Activated CD4-positive, alpha-beta T cell treated with anti-CD3 and anti-CD28 coated beads, Interleukin-2, amount 10 ng/mL, durations not matched to agents 24 days and 14 days (primary cell): ENCODE data around the gene LHFPL2. TPM values are rescaled to one million over a fixed set of nuclear protein-coding genes. Genes with fewer than 3 reads are reported as not detected.

Experiments
- DNase-seq: peaks from one replicate; pipeline ENCODE4 v3.0.0; 2022
- H3K27ac Mint-ChIP-seq: one replicate; pipeline ENCODE4 v1.8.0; 2022; ENCODE audit warnings: mild to moderate bottlenecking, mixed read lengths
- H3K27me3 Mint-ChIP-seq: one replicate; pipeline ENCODE4 v1.8.0; 2022; ENCODE audit warnings: mixed read lengths
- H3K36me3 Mint-ChIP-seq: one replicate; pipeline ENCODE4 v1.8.0; 2022; ENCODE audit warnings: low read depth, mild to moderate bottlenecking, mixed read lengths
- H3K4me1 Mint-ChIP-seq: one replicate; pipeline ENCODE4 v1.8.0; 2021; ENCODE audit warnings: mixed read lengths
- H3K4me3 Mint-ChIP-seq: one replicate; pipeline ENCODE4 v1.8.0; 2022; ENCODE audit warnings: mild to moderate bottlenecking, moderate library complexity, mixed read lengths
- H3K9me3 Mint-ChIP-seq: one replicate; pipeline ENCODE4 v1.8.0; 2021; ENCODE audit warnings: mixed read lengths
- intact Hi-C: fragments of 100-400 bp; cut with micrococcal nuclease; formaldehyde crosslinking; loops from one replicate; pipeline ENCODE4 v1.15.1; 2023
- total RNA-seq: library from RNA; stranded (reverse); gene quantifications from 2 replicates; pipeline ENCODE4 v1.2.3, GENCODE V29; 2022

LHFPL2 gene
- total RNA-seq, 1 donor from 2014 or later = 0.30 TPM

GRCh38 chr5:78640662-78641474 lies 7.7 kb downstream of the LHFPL2 start:
- Mint-ChIP-seq H3K4me1 (no peaks in the 10 kb centered on the region), H3K27ac (no peak overlapping the region), H3K4me3 (no peak overlapping the region), H3K9me3 (no peaks in the 10 kb centered on the region), H3K36me3 (no peaks in the 10 kb centered on the region), H3K27me3 (peaks cover 38% of the 10 kb centered on the region)
- DNase-seq = no peak
- intact Hi-C loops = no loop called here

- Mint-ChIP-seq H3K36me3 (no peaks in the 10 kb centered on the region), H3K4me1 (no peaks in the 10 kb centered on the region), H3K4me3 (no peak overlapping the region), H3K27me3 (peaks cover 32% of the 10 kb centered on the region), H3K9me3 (no peaks in the 10 kb centered on the region), H3K27ac (no peak overlapping the region)
- DNase-seq = no peak
- intact Hi-C loops = no loop called here
These were observed 8.8 kb downstream of the LHFPL2 start for GRCh38 chr5:78639791-78640190.

- no peak for DNase-seq
- no peak overlapping the region for H3K27ac Mint-ChIP-seq
- H3K27me3 Mint-ChIP-seq = peaks cover 25% of the 10 kb centered on the region
- H3K4me3 Mint-ChIP-seq = no peak overlapping the region
- intact Hi-C loops = no loop called here
- H3K36me3 Mint-ChIP-seq = no peaks in the 10 kb centered on the region
- H3K4me1 Mint-ChIP-seq = no peaks in the 10 kb centered on the region
- no peaks in the 10 kb centered on the region for H3K9me3 Mint-ChIP-seq
These were observed 9.5 kb downstream of the LHFPL2 start for GRCh38 chr5:78638973-78639669.

GRCh38 chr5:78638423-78638822 lies 10.1 kb downstream of the LHFPL2 start:
- Mint-ChIP-seq H3K4me3 (no peak overlapping the region), H3K27me3 (peaks cover 23% of the 10 kb centered on the region), H3K4me1 (no peaks in the 10 kb centered on the region), H3K9me3 (no peaks in the 10 kb centered on the region), H3K27ac (no peak overlapping the region), H3K36me3 (no peaks in the 10 kb centered on the region)
- DNase-seq = no peak
- intact Hi-C loops = no loop called here

GRCh38 chr5:78637468-78637867 lies 11.1 kb downstream of the LHFPL2 start:
- Mint-ChIP-seq H3K4me1 (no peaks in the 10 kb centered on the region), H3K4me3 (no peak overlapping the region), H3K9me3 (no peaks in the 10 kb centered on the region), H3K27ac (no peak overlapping the region), H3K27me3 (peaks cover 18% of the 10 kb centered on the region), H3K36me3 (no peaks in the 10 kb centered on the region)
- no peak for DNase-seq
- intact Hi-C loops = no loop called here

GRCh38 chr5:78636682-78637081 lies 11.9 kb downstream of the LHFPL2 start:
- no peak for DNase-seq
- Mint-ChIP-seq H3K27me3 (peaks cover 13% of the 10 kb centered on the region), H3K4me1 (no peaks in the 10 kb centered on the region), H3K36me3 (no peaks in the 10 kb centered on the region), H3K27ac (no peak overlapping the region), H3K4me3 (no peak overlapping the region), H3K9me3 (no peaks in the 10 kb centered on the region)
- intact Hi-C loops = no loop called here

GRCh38 chr5:78634634-78635033 lies 13.9 kb downstream of the LHFPL2 start:
- H3K4me3 Mint-ChIP-seq = no peak overlapping the region
- H3K27ac Mint-ChIP-seq = no peak overlapping the region
- peaks cover 3% of the 10 kb centered on the region for H3K27me3 Mint-ChIP-seq
- no peaks in the 10 kb centered on the region for H3K4me1 Mint-ChIP-seq
- no peaks in the 10 kb centered on the region for H3K9me3 Mint-ChIP-seq
- intact Hi-C loops = no loop called here
- H3K36me3 Mint-ChIP-seq = no peaks in the 10 kb centered on the region
- DNase-seq = no peak

- Mint-ChIP-seq H3K36me3 (no peaks in the 10 kb centered on the region), H3K4me1 (no peaks in the 10 kb centered on the region), H3K27ac (no peak overlapping the region), H3K27me3 (peaks cover 2% of the 10 kb centered on the region), H3K9me3 (no peaks in the 10 kb centered on the region), H3K4me3 (no peak overlapping the region)
- intact Hi-C loops = no loop called here
- DNase-seq = no peak
These were observed 14.3 kb downstream of the LHFPL2 start for GRCh38 chr5:78634229-78634628.

GRCh38 chr5:78633700-78634099 lies 14.9 kb downstream of the LHFPL2 start:
- intact Hi-C loops = no loop called here
- H3K27me3 Mint-ChIP-seq = peaks cover under 1% of the 10 kb centered on the region
- DNase-seq = no peak
- no peaks in the 10 kb centered on the region for H3K4me1 Mint-ChIP-seq
- H3K4me3 Mint-ChIP-seq = no peak overlapping the region
- no peaks in the 10 kb centered on the region for H3K36me3 Mint-ChIP-seq
- H3K27ac Mint-ChIP-seq = no peak overlapping the region
- H3K9me3 Mint-ChIP-seq = no peaks in the 10 kb centered on the region

GRCh38 chr5:78632467-78632866 lies 16.1 kb downstream of the LHFPL2 start:
- no peaks in the 10 kb centered on the region for H3K9me3 Mint-ChIP-seq
- H3K27me3 Mint-ChIP-seq = peaks cover 2% of the 10 kb centered on the region
- no peak overlapping the region for H3K27ac Mint-ChIP-seq
- intact Hi-C loops = no loop called here
- no peak overlapping the region for H3K4me3 Mint-ChIP-seq
- no peaks in the 10 kb centered on the region for H3K4me1 Mint-ChIP-seq
- no peak for DNase-seq
- H3K36me3 Mint-ChIP-seq = no peaks in the 10 kb centered on the region

GRCh38 chr5:78631931-78632330 lies 16.6 kb downstream of the LHFPL2 start:
- no peak for DNase-seq
- no peaks in the 10 kb centered on the region for H3K36me3 Mint-ChIP-seq
- no peaks in the 10 kb centered on the region for H3K9me3 Mint-ChIP-seq
- intact Hi-C loops = no loop called here
- H3K27ac Mint-ChIP-seq = no peak overlapping the region
- H3K4me1 Mint-ChIP-seq = no peaks in the 10 kb centered on the region
- H3K4me3 Mint-ChIP-seq = no peak overlapping the region
- H3K27me3 Mint-ChIP-seq = peaks cover 2% of the 10 kb centered on the region

GRCh38 chr5:78630047-78630446 lies 18.5 kb downstream of the LHFPL2 start:
- Mint-ChIP-seq H3K36me3 (no peaks in the 10 kb centered on the region), H3K4me1 (no peaks in the 10 kb centered on the region)

GRCh38 chr5:78629624-78630023 lies 18.9 kb downstream of the LHFPL2 start:
- H3K4me1 Mint-ChIP-seq = no peaks in the 10 kb centered on the region
- DNase-seq = no peak
- H3K27me3 Mint-ChIP-seq = peaks cover 2% of the 10 kb centered on the region
- no peaks in the 10 kb centered on the region for H3K9me3 Mint-ChIP-seq
- H3K27ac Mint-ChIP-seq = no peak overlapping the region
- H3K36me3 Mint-ChIP-seq = no peaks in the 10 kb centered on the region
- H3K4me3 Mint-ChIP-seq = no peak overlapping the region
- intact Hi-C loops = no loop called here

More at GRCh38 chr5:78630047-78630446, 18.5 kb downstream of the LHFPL2 start:
- H3K27ac Mint-ChIP-seq = no peak overlapping the region
- intact Hi-C loops = no loop called here
- peaks cover 2% of the 10 kb centered on the region for H3K27me3 Mint-ChIP-seq
- DNase-seq = no peak
- H3K4me3 Mint-ChIP-seq = no peak overlapping the region
- H3K9me3 Mint-ChIP-seq = no peaks in the 10 kb centered on the region

- intact Hi-C loops = no loop called here
- H3K4me3 Mint-ChIP-seq = no peak overlapping the region
- DNase-seq = no peak
These were observed 20.1 kb downstream of the LHFPL2 start for GRCh38 chr5:78628270-78628992.

More at GRCh38 chr5:78628270-78628992, 20.1 kb downstream of the LHFPL2 start:
- no peak overlapping the region for H3K27ac Mint-ChIP-seq
- H3K9me3 Mint-ChIP-seq = no peaks in the 10 kb centered on the region
- H3K27me3 Mint-ChIP-seq = peaks cover 2% of the 10 kb centered on the region
- H3K4me1 Mint-ChIP-seq = no peaks in the 10 kb centered on the region
- no peaks in the 10 kb centered on the region for H3K36me3 Mint-ChIP-seq
